OCI-LY1 (cell line): ENCODE measurements around the gene FAM53A.

Experiments
- H2AFZ ChIP-seq: fragments of 200-600 bp; sonication (generic), shearing (Covaris generic); 2 replicates; pipeline ENCODE4 v1.6.0; 2014; ENCODE audit warnings: antibody characterized with exemption, mild to moderate bottlenecking, low read length
- H3F3A ChIP-seq: fragments of 200-600 bp; sonication (generic), shearing (Covaris generic); 2 replicates; pipeline ENCODE4 v1.6.0; 2014; ENCODE audit warnings: mild to moderate bottlenecking, antibody characterized with exemption, low read length, moderate library complexity; ENCODE audit not compliant: insufficient read depth
- H3K27ac ChIP-seq: fragments of 200-600 bp; sonication (generic); 2 replicates; pipeline ENCODE4 v1.5.1; 2014; ENCODE audit warnings: low read length, mixed run types, mild to moderate bottlenecking, low read depth; ENCODE audit not compliant: poor library complexity, severe bottlenecking
- H3K27me3 ChIP-seq: fragments of 200-600 bp; sonication (generic); 2 replicates; pipeline ENCODE4 v1.6.0; 2014; ENCODE audit warnings: antibody characterized with exemption, mild to moderate bottlenecking, low read length, moderate library complexity; ENCODE audit not compliant: insufficient read depth
- H3K36me3 ChIP-seq: fragments of 200-600 bp; sonication (generic); 2 replicates; pipeline ENCODE4 v1.6.1; 2014; ENCODE audit warnings: mild to moderate bottlenecking, antibody characterized with exemption, low read length, moderate library complexity, mixed read lengths; ENCODE audit not compliant: insufficient read depth
- H3K4me1 ChIP-seq: fragments of 200-600 bp; sonication (generic); 2 replicates; pipeline ENCODE4 v1.5.1; 2014; ENCODE audit warnings: mild to moderate bottlenecking, low read length, moderate library complexity; ENCODE audit not compliant: insufficient read depth, severe bottlenecking
- H3K4me2 ChIP-seq: fragments of 200-600 bp; sonication (generic), shearing (Covaris generic); 2 replicates; pipeline ENCODE4 v1.6.1; 2014; ENCODE audit warnings: low read length
- H3K4me3 ChIP-seq: fragments of 200-600 bp; sonication (generic); 2 replicates; pipeline ENCODE4 v1.5.1; 2014; ENCODE audit warnings: low read length, low read depth, mild to moderate bottlenecking, mixed read lengths; ENCODE audit not compliant: poor library complexity, severe bottlenecking
- H3K79me2 ChIP-seq: fragments of 200-600 bp; shearing (Covaris generic); 2 replicates; pipeline ENCODE4 v1.6.1; 2016; ENCODE audit warnings: mixed run types, low read length, mixed read lengths; ENCODE audit not compliant: insufficient read depth
- H3K9ac ChIP-seq: fragments of 200-600 bp; sonication (generic), shearing (Covaris generic); 2 replicates; pipeline ENCODE4 v1.6.1; 2014; ENCODE audit warnings: mild to moderate bottlenecking, low read length, mixed read lengths
- H3K9me2 ChIP-seq: fragments of 200-600 bp; sonication (generic), shearing (Covaris generic); 2 replicates; pipeline ENCODE4 v1.6.1; 2014; ENCODE audit warnings: low read depth, mild to moderate bottlenecking, low read length, mixed read lengths
- H3K9me3 ChIP-seq: fragments of 200-600 bp; shearing (Covaris generic); 2 replicates; pipeline ENCODE4 v1.6.1; 2014; ENCODE audit warnings: low read length, mixed read lengths
- H4K20me1 ChIP-seq: fragments of 200-600 bp; sonication (generic), shearing (Covaris generic); 2 replicates; pipeline ENCODE4 v1.6.0; 2016; ENCODE audit warnings: mild to moderate bottlenecking, low read length; ENCODE audit not compliant: insufficient read depth
- CTCF ChIP-seq: fragments of 200-600 bp; sonication (generic), shearing (Covaris generic); IDR thresholded peaks from 2 replicates; pipeline ENCODE4 v1.5.1; 2017; ENCODE audit warnings: mild to moderate bottlenecking, antibody characterized with exemption, low read length, moderate library complexity, mixed read lengths
- EZH2 ChIP-seq: fragments of 200-600 bp; sonication (generic), shearing (Covaris generic); IDR thresholded peaks from 2 replicates; pipeline ENCODE4 v1.8.0; 2017; ENCODE audit warnings: borderline replicate concordance, mixed run types, mild to moderate bottlenecking, antibody characterized with exemption, low read length, moderate library complexity, mixed read lengths

Gene FAM53A

GRCh38 chr4:1638272-1638598, 45.9 kb downstream of the FAM53A start:
- Histone ChIP-seq H3K27ac (no peak overlapping the region), H3F3A (no peaks in the 10 kb centered on the region), H3K9me2 (no peaks in the 10 kb centered on the region), H3K4me2 (no peak overlapping the region), H3K79me2 (no peaks in the 10 kb centered on the region), H3K4me3 (no peak overlapping the region), H4K20me1 (no peaks in the 10 kb centered on the region), H3K9ac (no peak overlapping the region), H3K36me3 (no peaks in the 10 kb centered on the region), H3K27me3 (no peaks in the 10 kb centered on the region), H2AFZ (no peak overlapping the region), H3K4me1 (no peaks in the 10 kb centered on the region), H3K9me3 (no peaks in the 10 kb centered on the region)
- TF ChIP-seq EZH2, result no peak
- no peak for TF ChIP-seq CTCF

GRCh38 chr4:1637580-1638271, 46.4 kb downstream of the FAM53A start:
- Histone ChIP-seq H3K4me2 (no peak overlapping the region), H3K9me3 (no peaks in the 10 kb centered on the region), H3K79me2 (no peaks in the 10 kb centered on the region), H3K9ac (no peak overlapping the region), H2AFZ (no peak overlapping the region), H3K27ac (no peak overlapping the region), H3F3A (no peaks in the 10 kb centered on the region), H3K4me1 (no peaks in the 10 kb centered on the region), H3K36me3 (no peaks in the 10 kb centered on the region), H3K9me2 (no peaks in the 10 kb centered on the region), H3K27me3 (no peaks in the 10 kb centered on the region), H3K4me3 (no peak overlapping the region), H4K20me1 (no peaks in the 10 kb centered on the region)
- TF ChIP-seq EZH2, result no peak

GRCh38 chr4:1636490-1637211, 47.5 kb downstream of the FAM53A start:
- Histone ChIP-seq H3K4me2 (no peak overlapping the region), H3K36me3 (no peaks in the 10 kb centered on the region), H3F3A (no peaks in the 10 kb centered on the region), H2AFZ (no peak overlapping the region), H3K9me3 (no peaks in the 10 kb centered on the region), H3K27ac (no peak overlapping the region), H4K20me1 (no peaks in the 10 kb centered on the region), H3K27me3 (no peaks in the 10 kb centered on the region), H3K79me2 (no peaks in the 10 kb centered on the region), H3K9me2 (no peaks in the 10 kb centered on the region), H3K4me1 (no peaks in the 10 kb centered on the region), H3K4me3 (no peak overlapping the region), H3K9ac (no peak overlapping the region)
- TF ChIP-seq CTCF (no peak), EZH2 (no peak)
